Gastroesophageal sphincter (tissue), 3 donors: ENCODE data around the gene LIX1L.

Experiments used
- CTCF ChIP-seq, 4 experiments: fragments of 200-600 bp in 2 of 4; fragments of 450-650 bp in 2 of 4; sonication (generic) in 1 of 4; IDR thresholded peaks; one replicate each; pipeline ENCODE4 v1.5.1; 2017 to 2019; ENCODE audit warnings: antibody characterized with exemption in 4 of 4, mild to moderate bottlenecking in 2 of 4, moderate library complexity in 2 of 4
- EP300 ChIP-seq: sonication (generic); formaldehyde crosslinking; IDR thresholded peaks from one replicate; pipeline ENCODE4 v1.6.1; 2017; ENCODE audit warnings: antibody characterized with exemption, mild to moderate bottlenecking

GRCh38 chr1:145996433-145997015 lies 38.7 kb upstream of the LIX1L start, which contains the start of gene TXNIP:
- TF ChIP-seq EP300 (no peak), CTCF (IDR thresholded peaks at IDR 0.05) (no peak)
